Ishikawa (cell line): Measurements from ENCODE around the gene MAP1B.

Experiments used
- EP300 ChIP-seq: IDR thresholded peaks from 2 replicates; pipeline ENCODE4 v1.6.1; 2012; ENCODE audit warnings: borderline replicate concordance
- RAD21 ChIP-seq: IDR thresholded peaks from 2 replicates; pipeline ENCODE4 v1.6.1; 2012; ENCODE audit warnings: low read depth
- YY1 ChIP-seq: IDR thresholded peaks from 2 replicates; pipeline ENCODE4 v1.6.1; 2012; ENCODE audit warnings: low read depth

DNA sequence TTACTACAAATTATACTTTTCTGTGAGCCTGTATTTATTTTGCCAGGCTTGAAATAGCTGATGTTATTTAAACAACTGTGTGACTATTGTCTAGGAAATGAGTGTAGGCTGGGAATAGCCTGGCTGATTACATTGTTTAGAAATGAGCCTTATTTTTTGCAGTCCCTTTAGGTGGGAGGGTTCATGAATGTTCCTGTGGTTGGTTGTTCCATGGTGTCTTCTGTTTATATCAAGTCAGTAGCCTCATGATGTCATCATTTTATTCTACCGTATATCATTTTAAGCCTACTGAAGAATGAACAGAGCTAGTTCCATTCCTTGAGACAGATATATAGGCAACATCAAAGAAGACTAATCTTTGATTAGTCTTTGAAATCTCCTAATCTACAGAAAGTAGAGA, 53.1 kb downstream of the MAP1B start:
- TF ChIP-seq EP300 (no peak), YY1 (no peak), RAD21 (no peak)
